DLD1 (cell line): ENCODE results near the gene ECHDC3.
"Not testable (repeated sequence)": the region's sequence is repeated elsewhere in the genome, so short reads cannot be mapped to it uniquely, and the experiment has no call there.

Experiments
- in situ Hi-C: cut with HindIII; loops from 2 replicates; pipeline ENCODE4 v1.10.0; 2017; ENCODE audit warnings: low sequenced_read_pairs

ECHDC3 gene

DNA sequence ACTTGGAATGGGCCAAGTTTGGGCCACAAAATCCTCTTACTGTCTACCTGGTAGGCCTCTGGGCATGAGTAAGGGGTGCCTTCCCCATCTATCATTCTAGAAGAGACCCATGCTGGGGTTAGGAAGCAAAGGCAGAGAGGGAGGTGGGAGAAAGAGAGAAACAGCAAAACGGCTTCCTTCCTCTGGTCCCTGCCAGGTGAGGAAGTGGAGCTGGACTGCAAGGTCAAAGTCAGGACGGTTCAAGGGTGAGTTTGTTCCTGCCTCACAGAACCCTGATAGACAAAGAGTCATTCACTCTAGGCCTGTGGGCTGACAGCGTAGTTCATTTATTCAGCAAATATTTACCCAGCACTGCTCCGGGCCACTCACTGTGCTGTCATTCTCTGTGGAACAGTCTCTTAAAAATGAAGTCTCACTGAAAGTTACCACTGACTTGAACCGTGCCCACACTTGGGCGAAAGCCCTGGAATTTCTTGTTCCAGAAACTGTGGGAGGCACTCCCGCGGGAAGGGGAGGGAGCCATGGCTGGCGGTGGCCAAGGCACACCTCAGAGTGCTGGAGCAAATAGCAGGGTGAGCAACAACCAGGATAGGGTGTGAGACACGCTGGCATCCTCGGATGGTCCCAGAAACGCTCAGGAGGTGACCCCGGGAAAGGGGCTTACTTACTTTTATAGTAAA, 26.2 kb upstream of the ECHDC3 start:
- in situ Hi-C loops, result no loop called here

DNA sequence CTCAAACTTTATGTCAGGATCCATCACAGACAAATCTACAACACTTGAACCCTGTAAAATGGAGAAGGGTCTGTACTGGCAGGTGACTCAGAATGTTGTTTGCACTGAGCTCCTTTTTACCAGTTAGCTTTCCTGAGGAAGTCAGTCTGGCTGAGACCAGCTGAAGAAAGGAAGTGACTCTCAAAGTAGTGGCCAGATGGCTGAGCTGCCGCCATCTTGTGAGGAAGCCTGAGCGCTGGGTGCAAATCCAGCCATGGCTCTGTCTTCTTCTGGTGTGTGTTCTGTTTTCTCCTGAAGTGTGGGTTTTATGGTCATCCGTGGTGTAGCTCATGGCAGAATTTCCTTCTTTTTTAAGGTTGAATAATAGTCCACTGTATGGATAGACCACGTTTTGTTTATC, 25.5 kb upstream of the ECHDC3 start:
- in situ Hi-C loops, result no loop called here

DNA sequence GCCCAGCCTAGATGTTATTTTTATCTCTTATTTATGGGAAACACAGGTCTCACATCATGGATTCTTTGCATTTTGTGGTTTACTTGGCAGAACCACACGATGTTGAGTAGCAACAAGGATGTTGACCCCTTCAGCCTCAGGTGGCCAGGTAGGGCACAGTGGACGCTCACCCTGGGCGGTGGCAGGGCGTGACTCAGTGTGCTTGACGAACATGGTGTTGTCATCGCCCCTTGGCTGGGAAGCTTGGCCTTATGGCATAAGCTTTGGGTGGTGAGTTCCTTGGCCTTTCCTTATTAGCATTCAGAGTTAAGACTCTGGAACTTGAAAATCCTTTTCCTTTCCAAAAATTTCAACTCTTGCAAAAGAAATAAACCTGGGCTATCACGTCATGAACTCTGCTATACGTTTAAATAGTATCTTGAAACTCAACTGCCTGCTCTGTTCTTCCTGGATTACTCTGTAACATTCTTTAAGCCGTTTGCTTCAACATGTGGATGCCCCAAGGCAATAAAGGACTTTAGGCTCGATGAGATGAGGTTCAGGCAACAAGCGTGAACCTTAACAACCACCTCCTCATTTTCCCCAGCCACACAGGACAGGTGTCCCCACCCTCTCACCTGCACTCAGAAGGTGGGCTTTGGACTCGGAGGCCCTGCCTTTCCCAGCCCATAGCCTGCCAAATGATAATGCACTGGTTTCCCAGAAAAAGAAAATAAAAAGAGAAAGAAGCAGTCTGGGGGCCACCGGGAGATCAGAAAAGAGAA, 22.5 kb upstream of the ECHDC3 start:
- in situ Hi-C loops, result no loop called here

DNA sequence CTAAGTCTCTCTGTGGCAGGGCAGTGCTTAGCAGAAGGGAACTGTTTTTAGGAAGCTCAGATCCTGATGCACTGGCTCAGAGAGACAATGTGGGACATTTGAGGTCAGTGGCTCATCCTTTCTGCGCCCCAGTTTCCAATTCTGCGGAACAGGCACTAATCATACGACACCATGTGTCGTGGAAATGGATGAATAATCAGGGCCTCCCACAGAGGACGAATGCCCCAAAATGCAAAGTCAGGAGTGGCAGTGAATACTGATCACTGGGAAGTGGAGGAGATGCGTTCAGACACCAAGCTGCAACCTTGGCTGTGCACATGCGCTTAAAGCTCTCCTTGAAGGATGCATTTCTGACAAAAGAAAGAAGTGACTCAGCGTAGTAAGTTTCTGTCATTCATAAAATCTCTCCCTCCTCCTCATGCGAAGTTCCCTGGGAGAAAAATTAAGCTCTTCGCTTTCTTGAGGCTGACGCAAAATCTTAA, 21.9 kb upstream of the ECHDC3 start:
- in situ Hi-C loops, result no loop called here

DNA sequence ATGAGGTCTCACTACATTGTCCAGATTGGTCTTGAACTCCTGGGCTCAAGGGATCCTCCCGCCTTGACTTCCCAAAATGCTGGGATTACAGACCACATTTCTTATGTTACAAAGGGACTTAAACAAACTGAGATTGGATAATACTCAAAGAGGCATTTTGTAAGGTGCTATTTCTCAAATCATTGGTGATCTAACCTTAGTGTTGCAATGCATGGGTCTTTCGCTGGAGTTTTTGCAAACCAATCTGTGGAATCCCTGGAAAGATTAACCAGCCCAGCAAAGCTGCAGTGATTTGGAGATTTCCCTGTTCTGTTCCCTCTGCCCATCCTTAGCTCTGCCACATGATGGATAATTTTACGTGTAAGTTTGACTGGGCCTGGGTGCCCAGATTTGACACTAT, 20.4 kb upstream of the ECHDC3 start:
- in situ Hi-C loops, result no loop called here

DNA sequence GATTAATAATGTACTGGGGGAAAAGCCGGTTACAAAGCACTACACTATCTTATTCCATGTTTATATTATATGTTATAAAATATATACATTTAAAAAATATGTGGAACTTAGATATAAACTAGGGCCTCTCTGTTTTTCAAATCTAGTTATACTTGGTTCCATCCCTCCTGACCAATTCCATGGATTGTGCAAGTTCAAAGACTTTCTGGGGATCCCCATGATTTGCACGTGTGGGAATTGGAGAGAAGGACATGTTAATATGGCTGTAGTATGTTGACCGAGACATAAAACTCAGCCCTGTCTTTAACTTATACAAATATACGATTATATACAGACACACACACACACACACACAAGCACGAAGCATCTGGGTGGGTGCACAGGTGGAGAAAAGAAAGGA, 18.8 kb upstream of the ECHDC3 start:
- in situ Hi-C loops, result no loop called here

DNA sequence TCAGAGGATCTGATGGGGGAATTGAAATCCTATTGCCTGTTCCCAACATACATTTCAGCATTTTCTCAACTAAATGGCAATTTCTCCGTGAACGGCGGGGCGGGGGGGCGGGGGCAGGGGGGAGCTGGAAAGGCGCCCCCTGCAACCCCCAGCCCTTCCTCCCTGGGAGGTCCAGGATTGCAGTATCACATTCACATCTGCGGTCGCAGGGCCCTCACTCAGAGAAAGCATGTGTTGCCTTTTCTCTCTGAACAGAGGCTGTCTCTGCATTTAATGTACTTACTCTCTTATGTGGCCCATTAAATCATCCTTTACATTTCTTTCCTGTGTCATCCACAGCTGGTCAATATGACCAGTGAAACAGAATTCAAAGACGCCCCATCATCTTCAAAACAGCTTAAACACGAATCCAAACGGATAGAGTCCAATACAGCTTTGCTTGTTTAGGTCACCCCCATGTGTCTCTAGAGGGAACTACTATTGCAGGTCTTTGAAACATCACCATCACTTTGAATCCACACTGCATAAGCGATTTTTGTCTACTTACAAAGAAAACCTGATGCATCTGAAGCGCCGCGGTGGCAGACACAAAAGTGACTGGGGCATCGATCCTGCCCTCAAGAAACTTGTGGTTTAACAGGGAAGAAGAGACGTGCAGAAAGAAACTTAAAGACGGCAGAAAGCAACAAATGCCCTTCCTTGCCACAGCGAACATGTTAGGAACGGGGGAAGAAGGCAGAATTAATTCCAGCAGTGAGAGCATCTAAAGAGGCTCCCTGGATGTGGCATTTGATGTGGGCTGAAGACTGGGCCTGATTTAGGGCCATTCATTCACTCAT, 17.0 kb upstream of the ECHDC3 start:
- in situ Hi-C loops, result no loop called here

DNA sequence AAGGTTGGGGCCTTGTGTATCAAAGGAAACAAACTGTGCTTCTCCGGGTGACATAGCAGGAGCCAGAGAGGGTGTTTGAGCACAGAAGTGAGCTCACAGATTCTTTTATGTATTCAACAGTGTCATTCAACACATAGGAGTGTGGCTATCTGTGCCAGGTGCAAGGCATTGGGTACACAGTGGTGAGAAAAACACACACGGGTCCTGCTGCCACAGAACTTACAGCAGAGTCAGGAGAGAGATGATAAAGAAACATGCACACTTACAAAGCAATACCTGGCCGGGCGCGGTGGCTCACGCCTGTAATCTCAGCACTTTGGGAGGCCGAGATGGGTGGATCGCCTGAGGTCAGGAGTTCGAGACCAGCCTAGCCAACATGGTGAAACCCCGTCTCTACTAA, 16.3 kb upstream of the ECHDC3 start:
- in situ Hi-C loops, result no loop called here

DNA sequence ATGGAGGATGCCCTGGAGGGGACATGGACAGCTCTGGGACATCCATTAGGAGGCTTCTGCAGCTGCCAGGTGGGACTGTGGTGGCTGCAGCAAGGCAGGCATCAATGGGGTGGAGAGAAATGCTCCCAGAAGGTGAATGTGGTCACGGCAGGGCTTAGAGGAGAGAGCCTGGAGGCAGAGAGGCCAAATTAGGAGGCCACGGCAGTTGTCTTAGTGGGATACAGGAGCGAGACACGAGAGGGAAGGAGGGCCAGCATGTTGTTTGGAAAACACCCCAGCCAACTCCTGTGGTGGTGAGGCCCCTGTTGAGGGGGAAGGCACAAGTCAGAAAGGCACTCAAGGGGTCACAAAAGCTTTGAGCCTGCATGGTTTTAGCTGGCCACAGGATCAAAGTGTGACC, 14.6 kb upstream of the ECHDC3 start:
- in situ Hi-C loops, result no loop called here

DNA sequence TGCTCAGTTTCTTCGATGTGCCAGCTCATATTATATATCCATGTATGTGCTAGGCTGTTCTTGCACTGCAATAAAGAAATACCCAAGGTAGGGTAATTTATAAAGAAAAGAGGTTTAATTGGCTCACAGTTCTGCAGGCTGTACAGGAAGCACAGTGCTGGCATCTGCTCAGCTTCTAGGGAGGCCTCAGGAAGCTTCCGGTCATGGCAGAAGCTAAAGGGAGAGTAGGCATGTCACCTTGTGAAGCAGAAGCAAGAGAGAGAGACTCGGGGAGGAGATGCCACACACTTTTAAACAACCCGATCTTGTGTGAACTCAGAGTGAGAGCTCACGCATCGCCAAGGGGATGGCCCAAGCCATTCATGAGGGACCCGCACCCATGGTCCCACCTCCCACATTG, 13.8 kb upstream of the ECHDC3 start:
- in situ Hi-C loops, result no loop called here

DNA sequence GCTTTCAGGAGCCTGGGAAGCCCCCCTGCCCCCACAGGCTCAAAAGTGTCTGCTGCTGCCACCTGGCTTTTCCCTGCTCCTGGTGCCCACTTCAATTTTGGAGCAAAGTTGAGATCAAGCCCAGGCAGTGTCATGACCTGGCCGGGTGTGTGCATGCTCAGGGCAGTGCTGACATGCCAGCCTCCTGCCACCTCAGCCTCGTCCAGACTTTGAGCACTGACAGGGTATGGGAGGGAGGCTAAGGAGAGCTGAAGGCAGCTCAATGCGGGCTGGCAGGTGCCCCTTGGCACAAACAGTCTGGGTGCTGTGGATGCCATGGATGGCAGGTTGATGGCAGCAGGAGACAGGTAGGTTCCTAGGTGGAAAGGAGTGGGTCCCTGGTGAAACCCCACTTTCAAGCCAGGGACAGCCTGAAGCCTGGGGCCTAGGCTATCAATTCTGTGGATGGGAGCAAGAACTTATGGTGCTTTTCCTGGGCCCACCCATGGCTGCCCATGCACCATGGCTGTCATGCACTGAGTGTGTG, 12.3 kb upstream of the ECHDC3 start:
- in situ Hi-C loops, result no loop called here

DNA sequence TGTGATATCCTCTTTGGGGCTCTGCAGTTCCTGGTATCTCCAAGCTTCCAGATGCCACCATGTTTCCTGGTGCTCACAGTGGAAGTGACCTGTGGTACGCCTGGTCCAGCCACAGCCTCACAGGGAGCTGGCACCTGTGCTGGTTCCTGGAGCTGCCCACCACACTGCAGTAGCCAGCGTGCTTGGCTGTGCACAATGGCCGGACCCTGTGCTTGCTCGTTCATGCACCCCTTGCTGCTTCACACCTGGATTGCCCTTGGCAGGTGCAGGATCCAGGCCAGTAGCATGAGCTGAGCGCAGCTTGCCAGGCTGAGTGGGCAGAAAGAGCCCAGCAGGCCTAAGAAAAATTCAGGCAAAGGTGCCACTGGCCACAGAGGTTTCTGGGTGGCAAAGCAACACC, 11.4 kb upstream of the ECHDC3 start:
- in situ Hi-C loops, result no loop called here

DNA sequence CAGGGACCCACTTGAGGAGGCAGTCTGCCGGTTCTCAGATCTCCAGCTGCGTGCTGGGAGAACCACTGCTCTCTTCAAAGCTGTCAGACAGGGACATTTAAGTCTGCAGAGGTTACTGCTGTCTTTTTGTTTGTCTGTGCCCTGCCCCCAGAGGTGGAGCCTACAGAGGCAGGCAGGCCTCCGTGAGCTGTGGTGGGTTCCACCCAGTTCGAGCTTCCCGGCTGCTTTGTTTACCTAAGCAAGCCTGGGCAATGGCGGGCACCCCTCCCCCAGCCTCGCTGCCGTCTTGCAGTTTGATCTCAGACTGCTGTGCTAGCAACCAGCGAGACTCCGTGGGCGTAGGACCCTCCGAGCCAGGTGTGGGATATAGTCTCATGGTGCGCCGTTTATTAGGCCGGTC, 5.4 kb upstream of the ECHDC3 start:
- in situ Hi-C loops, result not testable (repeated sequence)

DNA sequence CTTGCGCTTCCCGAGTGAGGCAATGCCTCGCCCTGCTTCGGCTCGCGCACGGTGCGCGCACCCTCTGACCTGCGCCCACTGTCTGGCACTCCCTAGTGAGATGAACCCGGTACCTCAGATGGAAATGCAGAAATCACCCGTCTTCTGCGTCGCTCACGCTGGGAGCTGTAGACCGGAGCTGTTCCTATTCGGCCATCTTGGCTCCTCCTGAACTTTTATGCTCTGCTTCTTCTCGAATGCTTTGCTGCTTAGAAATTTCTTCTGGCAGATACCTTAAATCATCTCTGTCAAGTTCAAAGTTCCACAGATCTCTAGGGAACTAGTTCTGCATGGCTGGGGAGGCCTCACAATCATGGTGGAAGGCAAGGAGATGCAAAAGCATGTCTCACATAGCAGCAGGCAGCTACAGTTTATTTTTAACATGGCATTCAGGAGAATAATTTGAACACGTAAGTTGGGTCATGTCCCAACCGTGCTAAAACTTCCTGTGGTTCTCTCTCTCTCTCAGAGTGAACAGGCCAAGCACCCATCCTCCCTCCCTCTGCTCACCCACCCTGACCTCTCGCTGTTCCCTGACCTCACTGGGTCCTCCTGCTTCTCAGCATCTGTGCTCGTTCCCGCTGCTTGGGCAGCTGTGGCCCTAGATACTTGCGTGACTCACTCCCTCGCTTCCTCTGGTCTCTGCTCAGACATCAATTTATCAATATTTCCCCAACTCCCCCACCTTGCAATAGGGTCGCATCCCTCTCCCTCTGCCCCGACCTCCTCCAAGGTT, 4.7 kb upstream of the ECHDC3 start:
- in situ Hi-C loops, result not testable (repeated sequence)

DNA sequence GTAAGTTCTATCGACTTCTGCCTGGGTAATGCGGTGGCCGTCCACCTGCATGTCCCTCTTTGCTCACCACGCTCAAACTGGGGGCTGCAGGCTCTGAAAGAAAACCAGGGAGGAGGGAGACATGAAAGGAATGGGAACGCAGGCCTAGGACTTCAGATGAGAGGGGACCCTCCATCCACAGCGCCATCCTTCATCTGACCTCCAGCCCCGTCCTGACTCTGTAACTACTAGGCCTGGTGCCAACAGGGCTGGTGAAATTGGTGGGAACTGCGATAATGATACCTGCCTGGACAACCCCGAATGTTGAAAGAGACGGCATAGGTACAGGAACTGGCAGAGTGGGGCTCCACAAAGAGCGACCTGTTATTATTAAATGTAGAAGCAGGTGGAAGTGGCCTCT, 1.3 kb upstream of the ECHDC3 start:
- in situ Hi-C loops, result no loop called here

DNA sequence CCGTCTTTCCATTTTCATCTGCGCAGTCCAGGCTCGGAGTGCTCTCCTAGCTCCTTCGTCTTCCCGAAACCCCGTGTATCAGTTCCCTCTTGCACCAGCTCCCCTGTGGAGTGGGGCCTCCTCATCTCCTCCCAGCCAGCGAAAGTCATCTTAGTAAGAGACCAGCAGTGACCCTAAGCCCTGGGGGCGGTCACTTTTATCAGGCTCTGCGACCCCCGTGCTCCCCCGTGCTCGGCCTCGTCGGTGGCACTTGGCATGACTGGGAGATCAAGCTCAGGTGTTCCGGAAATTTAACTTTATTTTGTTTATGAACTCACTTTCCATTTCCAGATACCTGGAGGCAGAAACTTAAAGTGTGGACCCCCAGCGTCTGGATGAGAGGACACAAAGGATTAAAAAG, 574 bp upstream of the ECHDC3 start:
- in situ Hi-C loops, result no loop called here

DNA sequence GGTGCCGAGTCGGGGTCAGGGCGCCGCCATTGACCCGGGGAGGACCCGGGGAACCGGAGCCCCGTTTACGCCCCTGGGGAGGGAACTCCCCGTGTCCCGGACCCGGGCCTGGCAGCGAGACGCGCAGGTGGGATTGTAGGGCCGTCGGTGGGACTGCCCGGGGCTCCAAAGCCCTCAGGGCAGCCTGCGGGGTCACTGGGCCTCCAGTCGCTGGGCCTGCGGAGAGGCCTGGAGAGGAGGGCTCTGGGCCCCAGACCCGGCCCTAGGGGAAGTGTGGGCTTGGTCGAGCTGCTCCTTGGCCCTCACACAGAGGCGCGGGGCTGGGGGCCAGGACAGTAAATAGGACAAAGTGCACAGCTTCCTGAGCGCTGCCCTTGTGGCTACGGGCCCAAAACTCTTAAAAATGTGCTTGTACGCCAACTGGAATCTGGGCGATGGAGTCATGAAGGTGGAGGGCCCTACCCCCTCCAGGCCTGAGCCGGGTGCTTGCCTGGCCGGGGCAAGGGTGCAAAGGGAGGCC, 657 bp downstream of the ECHDC3 start:
- in situ Hi-C loops, result no loop called here

DNA sequence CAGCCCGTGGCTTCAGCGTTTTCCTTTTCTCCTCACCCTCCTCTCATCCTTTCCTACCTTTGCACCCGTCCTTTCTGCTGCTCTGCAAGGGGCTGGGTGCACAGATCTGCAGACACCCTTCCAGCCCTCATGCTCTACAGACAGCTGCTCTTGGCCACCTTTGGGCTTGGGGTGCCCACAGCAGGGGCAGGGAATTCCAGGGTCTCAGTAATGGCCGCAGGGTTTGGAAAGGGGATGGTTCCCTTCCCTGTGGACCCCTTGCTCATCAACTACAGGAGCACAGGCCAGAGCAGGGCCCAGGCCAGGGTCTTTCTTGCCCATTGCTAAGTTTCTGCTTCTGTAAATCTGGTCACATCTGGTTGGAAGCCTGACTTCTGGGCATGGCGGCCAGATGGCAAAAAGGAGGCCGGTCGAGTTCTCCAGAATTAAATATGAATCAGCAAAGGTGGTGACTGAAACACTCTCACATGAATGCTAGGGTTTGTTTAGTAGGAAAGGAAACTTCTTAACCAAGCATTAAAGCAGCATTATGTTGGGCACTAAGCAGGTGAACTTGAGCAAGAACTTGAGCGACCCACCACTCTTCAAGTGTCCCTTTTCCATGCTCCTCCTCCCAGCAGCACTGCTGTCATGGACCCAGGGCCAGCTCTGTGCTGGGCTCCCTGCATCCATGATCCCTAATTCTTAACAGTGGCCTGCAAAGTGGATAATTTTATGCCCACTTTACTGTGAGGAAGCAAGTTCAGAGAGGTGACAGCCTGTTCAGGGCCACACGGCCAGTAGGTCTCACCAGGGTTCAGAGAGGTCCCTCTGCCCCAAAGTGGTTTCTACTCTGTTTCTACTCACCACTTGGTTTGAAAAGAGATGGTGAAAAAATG, 1.5 kb downstream of the ECHDC3 start:
- in situ Hi-C loops, result no loop called here

DNA sequence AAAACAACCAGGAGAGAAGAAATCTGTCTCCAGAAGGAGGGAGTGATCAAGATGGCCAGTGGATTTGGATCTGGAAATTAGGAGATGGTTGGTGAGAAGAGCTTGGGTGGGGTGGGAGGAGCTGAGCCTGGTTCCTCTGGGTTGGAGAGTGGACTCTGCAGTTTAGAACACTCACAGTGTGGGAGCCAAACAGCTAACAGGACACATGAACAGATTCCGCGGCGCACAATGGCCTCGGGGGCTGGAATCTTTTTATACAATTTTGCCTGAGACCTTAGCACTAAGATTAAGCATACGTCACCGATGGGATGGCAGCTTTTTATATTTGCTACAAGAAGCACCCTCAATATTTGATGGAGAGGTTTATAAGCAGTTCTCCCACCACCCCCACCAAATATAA, 2.9 kb downstream of the ECHDC3 start:
- in situ Hi-C loops, result no loop called here
